ENCODE measurements around the gene GALNT3. TPM values are rescaled to one million over a fixed set of nuclear protein-coding genes. Genes with fewer than 3 reads are reported as not detected.
A peak's percentile ranks its signal among the peaks of the same experiment; 100 is the strongest.

The GALNT3 gene
- total and polyA plus RNA-seq, 12 donors = 0.55 to 5.5 (median 1.5) TPM; not detected in 1

DNA sequence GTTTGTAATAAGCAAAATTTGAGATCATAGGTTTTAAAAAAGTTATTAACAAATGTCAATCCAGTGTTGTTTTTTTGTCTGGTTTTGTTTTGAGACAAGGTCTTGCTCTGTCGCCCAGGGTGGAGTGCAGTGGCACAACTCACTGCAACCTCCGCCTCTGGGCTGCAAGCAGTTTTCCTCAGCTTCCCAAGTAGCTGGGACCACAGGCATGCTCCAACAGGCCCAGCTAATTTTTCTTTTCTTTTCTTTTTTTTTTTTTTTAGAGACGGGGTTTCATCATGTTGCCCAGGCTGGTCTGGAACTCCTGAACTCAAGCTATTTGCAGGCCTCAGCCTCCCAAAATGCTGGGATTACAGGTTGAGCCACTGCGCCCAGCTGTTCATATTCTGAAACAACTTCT is 31.3 kb downstream of the GALNT3 start:
- no peaks in the 10 kb centered on the region for H3K36me3 ChIP-seq (replicated peaks in 1 of 2)
- H3K9me3 ChIP-seq (replicated peaks in 1 of 3) = no peaks in the 10 kb centered on the region
- no peak for DNase-seq
- intact Hi-C loops (cut with DNase I) = no loop called here
- H3K4me1 ChIP-seq (replicated peaks in 1 of 2) = peaks cover 0 to 5% of the 10 kb centered on the region in 2 donors
- TF ChIP-seq, protein P1, sequence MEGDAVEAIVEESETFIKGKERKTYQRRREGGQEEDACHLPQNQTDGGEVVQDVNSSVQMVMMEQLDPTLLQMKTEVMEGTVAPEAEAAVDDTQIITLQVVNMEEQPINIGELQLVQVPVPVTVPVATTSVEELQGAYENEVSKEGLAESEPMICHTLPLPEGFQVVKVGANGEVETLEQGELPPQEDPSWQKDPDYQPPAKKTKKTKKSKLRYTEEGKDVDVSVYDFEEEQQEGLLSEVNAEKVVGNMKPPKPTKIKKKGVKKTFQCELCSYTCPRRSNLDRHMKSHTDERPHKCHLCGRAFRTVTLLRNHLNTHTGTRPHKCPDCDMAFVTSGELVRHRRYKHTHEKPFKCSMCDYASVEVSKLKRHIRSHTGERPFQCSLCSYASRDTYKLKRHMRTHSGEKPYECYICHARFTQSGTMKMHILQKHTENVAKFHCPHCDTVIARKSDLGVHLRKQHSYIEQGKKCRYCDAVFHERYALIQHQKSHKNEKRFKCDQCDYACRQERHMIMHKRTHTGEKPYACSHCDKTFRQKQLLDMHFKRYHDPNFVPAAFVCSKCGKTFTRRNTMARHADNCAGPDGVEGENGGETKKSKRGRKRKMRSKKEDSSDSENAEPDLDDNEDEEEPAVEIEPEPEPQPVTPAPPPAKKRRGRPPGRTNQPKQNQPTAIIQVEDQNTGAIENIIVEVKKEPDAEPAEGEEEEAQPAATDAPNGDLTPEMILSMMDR (IDR thresholded peaks at IDR 0.05) = no peak
- no peak for TF ChIP-seq POLR2A (IDR thresholded peaks at IDR 0.05)
- no peak overlapping the region for H3K27ac ChIP-seq
- H3K4me3 ChIP-seq = no peak overlapping the region
- 94 to 96% (median 95%) methylated on average over 4 of the region's 4 CpGs for WGBS, 4 donors
- no peaks in the 10 kb centered on the region for H3K27me3 ChIP-seq

DNA sequence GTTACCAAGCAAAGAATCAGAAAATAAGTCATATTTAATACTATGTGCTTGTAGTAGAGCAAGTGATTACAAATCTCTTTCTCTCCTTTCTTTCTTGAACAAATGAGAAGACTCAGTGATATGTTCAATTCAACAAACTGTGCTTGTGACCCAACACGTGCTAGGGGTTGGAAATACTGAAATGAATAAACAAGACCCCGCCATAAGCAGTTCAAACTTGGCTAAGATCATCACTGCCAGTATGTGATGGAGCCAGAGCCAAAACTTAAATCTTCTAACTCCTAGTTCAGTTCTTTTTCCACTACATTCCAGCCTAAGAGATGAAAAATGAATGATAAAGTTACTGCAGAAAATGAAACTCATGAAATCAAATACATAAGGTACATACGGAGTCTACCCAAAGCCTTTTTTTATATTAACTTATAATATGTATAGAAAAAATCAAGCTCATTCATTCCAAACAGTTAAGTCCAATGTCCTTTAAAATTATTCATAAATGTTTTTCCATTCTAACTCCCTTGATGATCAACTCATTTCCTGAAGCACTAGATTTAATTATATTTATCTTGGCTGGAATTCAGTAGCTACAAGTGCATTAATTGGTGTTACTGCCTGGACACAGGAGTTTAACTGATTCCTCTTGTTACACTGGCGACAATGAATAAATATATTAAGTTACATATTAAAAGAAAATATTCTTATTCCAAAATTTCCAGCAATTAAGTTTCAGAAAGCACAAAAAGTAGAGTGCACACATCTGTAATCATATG is 36.0 kb downstream of the GALNT3 start:
- no peaks in the 10 kb centered on the region for H3K27me3 ChIP-seq

DNA sequence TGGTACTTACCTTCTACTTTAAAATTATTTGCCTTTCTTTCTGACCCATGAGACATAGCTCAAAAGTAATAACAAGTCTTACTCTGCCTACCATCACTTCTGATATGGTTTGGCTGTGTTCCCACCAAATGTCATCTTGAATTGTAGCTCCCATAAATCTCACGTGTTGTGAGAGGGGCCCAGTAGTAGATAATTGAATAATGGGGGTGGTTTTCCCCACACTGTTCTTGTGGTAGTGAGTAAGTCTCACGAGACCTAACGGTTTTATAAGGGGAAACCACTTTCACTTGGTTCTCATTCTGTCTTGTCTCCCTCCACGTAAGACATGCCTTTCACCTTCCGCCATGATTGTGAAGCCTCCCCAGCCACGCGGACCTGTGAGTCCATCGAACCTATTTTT is 47.5 kb downstream of the GALNT3 start:
- Histone ChIP-seq H3K27ac (no peak overlapping the region), H3K4me3 (no peak overlapping the region), H3K36me3 (replicated peaks in 1 of 2) (no peaks in the 10 kb centered on the region), H3K27me3 (no peaks in the 10 kb centered on the region), H3K9me3 (replicated peaks in 1 of 3) (no peaks in the 10 kb centered on the region), H3K4me1 (replicated peaks in 1 of 2) (no peaks in the 10 kb centered on the region)
- intact Hi-C loops (cut with DNase I) = no loop called here
- TF ChIP-seq POLR2A (IDR thresholded peaks at IDR 0.05) = no peak
- TF ChIP-seq, protein P1 (IDR thresholded peaks at IDR 0.05) = no peak
- no peak for DNase-seq
- WGBS, 4 donors = 88 to 93% (median 91%) methylated on average over 8 of the region's 8 CpGs

More for the DNA sequence above, 36.0 kb downstream of the GALNT3 start:
- Histone ChIP-seq H3K4me3 (no peak overlapping the region), H3K27ac (no peak overlapping the region), H3K36me3 (replicated peaks in 1 of 2) (no peaks in the 10 kb centered on the region), H3K9me3 (replicated peaks in 1 of 3) (no peaks in the 10 kb centered on the region), H3K4me1 (replicated peaks in 1 of 2) (peaks cover 0 to 5% of the 10 kb centered on the region in 2 donors)
- TF ChIP-seq POLR2A (IDR thresholded peaks at IDR 0.05) = no peak
- TF ChIP-seq, protein P1 (IDR thresholded peaks at IDR 0.05) = no peak
- 60 to 71% (median 65%) methylated on average over 4 of the region's 4 CpGs for WGBS, 4 donors
- intact Hi-C loops (cut with DNase I) = no loop called here
- DNase-seq = no peak

DNA sequence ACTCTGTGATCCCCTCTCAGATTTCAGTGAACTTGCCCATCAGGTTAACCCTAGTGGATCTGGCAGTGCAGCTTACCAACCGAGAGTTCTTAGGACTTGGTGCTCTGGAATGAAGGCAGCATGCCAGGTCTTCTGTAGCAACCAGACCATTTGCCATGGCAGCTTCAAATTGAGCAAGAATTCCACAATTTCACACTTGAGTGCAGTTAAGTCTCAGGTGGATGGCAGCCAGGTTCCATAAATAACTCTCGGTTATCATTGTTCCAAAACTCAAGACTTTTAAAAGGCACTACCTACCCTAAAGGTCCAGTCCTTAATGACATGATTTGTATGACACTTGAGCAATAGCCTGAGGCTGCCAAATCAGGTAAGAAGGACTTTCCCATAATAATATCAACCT is 48.1 kb downstream of the GALNT3 start:
- Histone ChIP-seq H3K9me3 (replicated peaks in 1 of 3) (no peaks in the 10 kb centered on the region), H3K27ac (no peak overlapping the region), H3K36me3 (replicated peaks in 1 of 2) (no peaks in the 10 kb centered on the region), H3K4me1 (replicated peaks in 1 of 2) (no peaks in the 10 kb centered on the region), H3K27me3 (no peaks in the 10 kb centered on the region), H3K4me3 (no peak overlapping the region)
- no peak for TF ChIP-seq POLR2A (IDR thresholded peaks at IDR 0.05)
- 79 to 85% (median 81%) methylated on average over 2 of the region's 2 CpGs for WGBS, 4 donors
- peak in 1 of 7 donors; percentile 3 for DNase-seq
- intact Hi-C loops (cut with DNase I) = no loop called here

DNA sequence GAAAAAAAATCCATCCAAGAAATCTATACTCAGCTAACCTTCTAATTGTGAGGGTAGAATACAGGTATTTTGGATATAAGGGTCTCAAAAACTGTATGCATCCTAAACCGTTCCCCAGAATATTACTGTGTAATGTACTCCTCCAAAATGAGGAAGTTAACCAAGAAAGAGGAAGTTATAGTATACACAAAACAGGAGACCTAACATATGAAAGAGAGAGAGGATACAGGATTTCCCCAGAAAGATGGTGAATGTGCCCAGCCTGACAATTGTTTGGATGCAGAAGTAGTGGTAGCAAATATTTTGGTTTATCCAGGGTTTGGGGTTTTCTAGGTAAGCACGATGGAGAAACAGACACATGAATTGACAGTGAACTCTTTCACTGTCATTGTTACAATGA is 50.6 kb downstream of the GALNT3 start:
- no peak for TF ChIP-seq POLR2A (IDR thresholded peaks at IDR 0.05)
- TF ChIP-seq, protein P1 (IDR thresholded peaks at IDR 0.05) = no peak
- Histone ChIP-seq H3K9me3 (replicated peaks in 1 of 3) (no peaks in the 10 kb centered on the region), H3K27ac (no peak overlapping the region), H3K4me1 (replicated peaks in 1 of 2) (no peaks in the 10 kb centered on the region), H3K4me3 (no peak overlapping the region), H3K36me3 (replicated peaks in 1 of 2) (no peaks in the 10 kb centered on the region), H3K27me3 (no peaks in the 10 kb centered on the region)
- intact Hi-C loops (cut with DNase I) = no loop called here
- DNase-seq = no peak
- 61 to 76% (median 71%) methylated on average over 2 of the region's 2 CpGs for WGBS, 4 donors

Data from adrenal gland (tissue), 12 donors.